Epithelial cell of prostate (primary cell): ENCODE results near the gene MEG3.

Source experiments
- DNase-seq: peaks from one replicate; pipeline ENCODE4 v3.0.0-alpha.2; 2011; ENCODE audit warnings: low read depth, low spot score
- H3K27ac ChIP-seq: fragments of 450-650 bp; 2 replicates; pipeline ENCODE4 v1.5.1; 2017; ENCODE audit warnings: mild to moderate bottlenecking

The MEG3 gene

DNA sequence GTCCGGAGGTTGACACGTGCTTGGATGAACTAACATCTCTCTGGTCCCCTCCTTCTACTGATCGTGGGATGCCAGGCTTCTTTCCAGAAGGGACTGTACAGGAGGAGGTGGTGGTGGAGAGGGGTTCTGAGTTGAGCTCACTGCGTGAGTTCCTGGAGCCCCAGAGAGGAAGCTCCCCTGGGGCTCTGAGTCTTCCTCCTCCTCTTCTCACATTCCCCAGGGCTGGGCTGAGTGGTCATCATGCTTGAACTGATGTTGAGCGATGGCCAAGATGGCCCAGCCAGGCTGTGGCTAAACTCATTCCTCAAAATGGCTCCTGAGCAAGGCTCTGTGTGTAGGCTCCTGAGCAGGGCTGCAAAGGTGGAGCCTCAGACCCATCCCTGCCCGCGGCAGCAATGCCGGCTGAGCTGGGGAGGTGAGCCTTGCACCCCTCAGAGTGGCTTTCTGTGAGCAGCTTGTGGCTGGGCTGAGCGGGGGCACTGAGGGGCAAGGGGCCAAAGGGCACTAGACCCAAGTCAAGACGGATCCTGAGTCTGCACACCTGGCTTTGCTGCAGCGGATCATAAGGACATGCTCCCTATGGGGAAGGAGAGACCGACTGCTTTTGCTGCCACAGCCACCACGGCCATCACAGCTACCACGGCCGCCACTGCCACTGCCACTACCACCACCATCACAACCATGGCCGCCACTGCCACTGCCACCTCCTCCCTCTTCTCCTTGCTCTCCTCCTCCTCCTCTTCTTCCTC lies 35.4 kb downstream of the MEG3 start:
- no peak for DNase-seq
- H3K27ac ChIP-seq: no peak overlapping the region

DNA sequence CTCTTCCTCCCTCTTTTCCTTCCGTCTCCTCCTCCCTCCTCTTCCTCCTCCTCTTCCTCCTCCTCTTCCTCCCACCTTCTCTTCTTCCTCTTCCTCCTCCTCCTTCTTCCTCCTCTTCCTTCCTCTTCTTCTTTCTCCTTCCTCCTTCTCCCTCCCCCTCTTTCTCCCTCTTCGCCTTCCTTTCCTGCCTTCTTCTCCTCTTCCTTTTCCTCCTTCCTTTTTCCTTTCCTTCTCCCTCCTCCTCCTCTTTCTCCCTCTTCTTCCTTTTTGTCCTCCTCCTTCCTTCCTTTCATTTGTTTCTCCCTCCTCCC lies 36.0 kb downstream of the MEG3 start:
- H3K27ac ChIP-seq: no peak overlapping the region
- no peak for DNase-seq

- no peak for DNase-seq
- no peak overlapping the region for H3K27ac ChIP-seq
These were observed 36.4 kb downstream of the MEG3 start for GRCh38 chr14:100862277-100862676.

DNA sequence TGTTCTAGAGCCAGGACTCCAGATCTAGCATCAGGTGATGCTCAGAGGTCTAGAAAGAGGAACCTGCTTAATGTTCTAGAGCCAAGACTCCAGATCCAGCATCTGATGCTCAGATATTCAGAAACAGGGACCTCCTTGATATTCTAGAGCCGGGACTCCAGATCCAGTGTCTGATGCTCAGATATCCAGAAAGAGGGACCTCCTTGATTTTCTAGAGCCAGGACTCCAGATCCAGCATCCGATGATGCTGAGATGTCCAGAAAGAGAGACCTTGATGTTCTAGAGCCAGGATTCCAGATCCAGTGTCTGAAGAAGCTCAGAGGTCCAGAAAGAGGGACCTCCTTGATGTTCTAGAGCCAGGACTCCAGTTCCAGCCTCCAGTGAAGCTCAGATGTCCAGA lies 36.9 kb downstream of the MEG3 start:
- DNase-seq: no peak
- no peak overlapping the region for H3K27ac ChIP-seq

DNA sequence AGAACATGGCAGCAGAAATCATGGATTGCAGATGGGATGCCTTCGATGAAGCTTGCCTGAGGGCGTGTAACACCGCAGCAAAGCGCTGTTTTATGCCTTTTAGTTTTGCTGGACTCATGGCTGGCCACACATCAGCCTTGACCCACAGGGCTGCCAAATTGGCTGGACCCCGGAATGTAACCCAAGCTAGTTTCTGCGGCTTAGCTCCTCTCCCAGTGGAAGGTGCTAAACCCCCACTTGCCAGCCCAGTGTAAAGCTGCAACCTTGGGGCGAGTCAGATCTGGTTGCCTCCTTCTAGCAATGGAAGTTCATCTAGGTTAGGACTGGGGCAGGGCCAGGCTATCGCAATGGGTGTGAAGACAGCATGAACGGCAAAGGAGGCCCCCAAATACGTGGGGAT lies 38.3 kb downstream of the MEG3 start:
- peak overlapping the region; percentile 21 for H3K27ac ChIP-seq
- DNase-seq: no peak

- H3K27ac ChIP-seq: peak overlapping the region; percentile 17
- DNase-seq: no peak
These were observed 39.2 kb downstream of the MEG3 start for GRCh38 chr14:100864960-100865681.

- no peak overlapping the region for H3K27ac ChIP-seq
- DNase-seq: no peak
These were observed 40.0 kb downstream of the MEG3 start for GRCh38 chr14:100865682-100866591.

GRCh38 chr14:100866666-100867630 lies 41.0 kb downstream of the MEG3 start:
- no peak for DNase-seq
- H3K27ac ChIP-seq: no peak overlapping the region

GRCh38 chr14:100867631-100868315 lies 41.9 kb downstream of the MEG3 start:
- no peak for DNase-seq
- H3K27ac ChIP-seq: no peak overlapping the region

DNA sequence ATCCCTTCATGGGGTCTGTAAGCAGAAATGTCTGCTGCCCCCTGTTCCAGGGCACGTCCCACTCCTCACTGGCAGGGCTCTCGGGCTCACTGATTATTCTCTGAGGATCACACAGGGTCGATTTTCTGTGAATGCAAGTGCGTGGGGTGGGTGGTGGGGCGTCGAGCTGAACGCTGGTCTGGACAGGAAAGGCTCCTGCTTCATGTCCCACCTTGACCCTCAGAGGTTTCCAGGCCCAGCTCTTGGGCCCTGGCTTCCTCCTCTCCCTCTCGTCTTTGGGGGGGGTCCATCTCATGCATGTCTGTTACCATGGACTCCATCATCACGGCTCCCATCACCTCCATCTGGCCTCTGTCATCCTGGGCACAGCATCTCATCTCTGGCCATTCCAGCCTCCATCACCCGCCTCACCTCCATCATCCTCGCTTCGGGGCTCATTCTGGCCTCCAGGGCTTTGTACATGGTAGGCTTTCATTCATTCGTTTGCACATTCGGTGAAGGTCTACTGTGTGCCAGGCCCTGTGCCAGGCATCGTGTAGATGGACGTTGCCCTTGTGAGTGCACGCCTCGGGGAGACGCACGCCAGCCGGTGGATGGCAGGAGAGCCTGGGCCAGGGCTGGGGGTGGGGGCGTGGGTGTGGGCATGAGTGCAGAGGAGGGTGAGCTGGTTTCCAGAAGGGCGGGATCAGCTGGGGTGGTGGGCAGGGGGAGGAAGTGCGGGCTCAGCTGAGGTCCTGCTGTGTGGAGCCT lies 42.9 kb downstream of the MEG3 start:
- no peak for DNase-seq

DNA sequence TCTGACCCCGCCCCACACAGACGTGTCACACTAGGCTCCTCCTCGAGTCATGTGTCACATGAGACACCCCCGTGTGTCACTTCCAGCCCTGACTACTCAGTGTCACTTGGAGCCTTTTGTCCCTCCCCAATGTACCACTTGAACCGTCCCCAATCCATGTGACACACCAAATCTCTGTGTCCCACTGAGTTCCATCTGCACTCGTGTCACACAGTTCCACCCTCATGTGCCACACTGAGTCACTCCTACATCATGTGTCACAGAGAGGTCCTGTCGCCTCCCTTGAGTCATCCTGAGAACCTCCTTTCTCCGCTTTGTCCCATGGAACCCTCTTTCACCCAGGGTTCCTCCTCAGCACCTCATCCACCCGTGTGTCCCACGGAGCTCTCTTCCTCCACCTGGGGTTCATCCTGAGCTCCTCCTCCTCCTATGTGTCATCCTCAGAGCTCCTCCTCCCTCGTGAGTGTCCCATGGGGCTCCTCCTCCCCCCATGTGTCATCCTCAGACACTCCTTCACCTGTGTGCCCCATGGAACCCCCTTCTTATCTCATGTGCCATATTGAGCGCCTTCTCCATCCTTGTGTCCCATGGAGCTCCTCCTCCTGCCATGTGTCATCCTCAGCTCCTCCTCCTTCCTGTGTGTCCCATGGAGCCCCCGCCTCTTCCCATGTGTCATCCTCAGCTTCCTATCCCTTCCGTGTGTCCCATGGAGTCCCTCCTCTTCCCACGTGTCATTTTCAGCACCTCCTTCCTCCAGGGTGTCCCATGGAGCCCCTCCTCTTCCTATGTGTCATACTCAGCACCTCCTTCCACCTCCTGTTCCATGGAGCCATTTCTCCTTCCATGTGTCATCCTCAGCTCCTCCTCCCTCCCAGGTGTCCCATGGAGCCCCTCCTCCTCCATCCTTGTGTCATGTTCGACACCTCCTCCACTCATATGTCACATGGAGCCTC lies 45.6 kb downstream of the MEG3 start:
- H3K27ac ChIP-seq: peak overlapping the region; percentile 45
- DNase-seq: no peak

More for the DNA sequence above, 42.9 kb downstream of the MEG3 start:
- H3K27ac ChIP-seq: no peak overlapping the region

DNA sequence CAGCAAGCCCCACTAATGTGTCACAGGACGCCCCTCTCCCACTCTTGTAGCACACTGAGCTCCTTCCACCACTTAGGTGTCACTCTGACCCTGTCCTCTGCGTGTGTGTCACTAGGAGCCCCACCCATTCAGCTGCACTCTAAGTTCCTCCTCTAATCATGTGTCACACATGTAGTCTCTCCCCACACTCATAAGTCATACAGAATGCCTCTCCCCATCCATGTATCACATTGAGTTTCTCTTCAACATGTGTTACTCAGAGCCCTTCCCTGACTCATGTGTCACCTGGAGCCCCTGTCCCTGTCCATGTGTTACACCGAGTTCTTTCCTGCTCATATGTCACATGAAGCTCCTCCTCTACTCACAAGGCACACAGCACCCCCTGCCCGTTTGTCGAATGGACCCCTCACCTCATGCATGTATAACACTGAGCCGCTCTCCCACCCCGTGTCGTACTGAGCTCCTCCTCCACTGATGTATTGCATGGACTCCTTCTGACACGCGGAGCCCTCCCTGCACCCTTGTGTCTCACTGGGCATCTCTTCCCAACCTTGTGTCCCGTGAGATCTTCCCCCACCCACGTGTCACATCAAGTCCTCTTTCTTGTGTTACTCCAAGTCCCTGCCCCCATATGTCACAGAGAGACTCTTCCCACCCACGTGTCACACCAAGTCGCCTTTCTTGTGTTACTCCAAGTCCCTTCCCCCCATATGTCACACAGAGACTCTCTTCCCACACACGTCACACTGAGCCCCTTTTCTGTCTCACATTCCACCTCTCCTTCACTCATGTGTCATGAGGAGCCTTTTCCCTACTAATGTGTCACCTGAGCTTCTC lies 46.6 kb downstream of the MEG3 start:
- no peak for DNase-seq
- peak overlapping the region; percentile 45 for H3K27ac ChIP-seq

DNA sequence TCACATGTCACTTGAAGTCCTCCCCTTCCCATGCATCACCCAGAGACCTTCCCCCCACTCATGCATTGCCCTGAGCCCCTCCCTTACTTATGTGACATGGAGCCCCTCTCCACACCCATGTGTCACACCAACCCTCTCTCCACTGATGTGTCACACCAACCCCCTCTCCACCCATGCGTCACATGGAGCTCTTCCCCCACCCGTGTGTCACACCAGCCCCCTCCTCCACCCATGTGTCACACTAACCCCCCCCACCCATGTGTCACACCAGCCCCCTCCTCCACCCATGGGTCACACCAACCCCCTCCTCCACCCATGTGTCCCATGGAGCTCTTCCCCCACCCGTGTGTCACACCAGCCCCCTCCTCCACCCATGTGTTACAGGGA lies 47.2 kb downstream of the MEG3 start:
- no peak overlapping the region for H3K27ac ChIP-seq
- no peak for DNase-seq

DNA sequence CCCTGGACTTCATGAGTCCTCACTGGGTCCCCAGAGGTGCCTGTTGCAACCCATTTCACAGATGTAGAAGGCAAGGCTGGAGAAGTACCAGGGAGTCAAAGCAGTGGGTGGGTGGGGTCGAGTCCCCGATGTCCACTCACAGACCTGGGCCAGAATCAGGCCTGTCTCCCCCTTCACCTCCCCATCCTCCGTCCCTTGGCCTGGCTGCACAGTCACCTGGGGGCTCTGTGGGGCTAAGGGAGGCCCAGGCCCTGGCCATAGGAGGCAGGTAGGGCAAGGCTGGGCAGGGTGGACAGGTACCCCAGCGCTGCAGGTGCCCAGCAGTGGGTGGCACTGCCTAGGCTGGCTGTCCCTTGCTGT lies 48.1 kb downstream of the MEG3 start:
- H3K27ac ChIP-seq: no peak overlapping the region
- DNase-seq: no peak

- no peak for DNase-seq
- no peak overlapping the region for H3K27ac ChIP-seq
These were observed 48.6 kb downstream of the MEG3 start for GRCh38 chr14:100874411-100875091.

DNA sequence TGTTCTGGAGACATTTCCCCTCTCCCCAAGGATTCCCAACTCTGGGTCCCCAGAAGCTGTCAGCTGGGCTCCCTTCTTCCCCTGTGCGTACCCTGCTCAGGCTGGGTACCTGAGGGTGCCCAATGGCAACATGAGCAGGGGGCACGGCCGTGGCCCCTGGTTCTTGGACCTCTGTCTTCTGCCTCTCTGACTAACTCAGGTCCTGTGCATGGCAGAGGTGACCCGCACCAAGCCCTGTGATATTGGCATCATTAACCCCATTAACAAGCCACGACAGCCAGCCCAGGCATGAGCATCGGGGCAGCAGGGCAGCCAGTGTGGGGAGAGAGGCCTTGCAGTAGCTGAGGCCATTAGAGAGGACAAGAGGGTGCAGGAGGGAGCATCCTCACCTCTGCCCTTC lies 49.2 kb downstream of the MEG3 start:
- no peak overlapping the region for H3K27ac ChIP-seq
- no peak for DNase-seq
